Brain pericyte (primary cell): ENCODE data around the gene CDC42SE2.
"Not testable (repeated sequence)": the region's sequence is repeated elsewhere in the genome, so short reads cannot be mapped to it uniquely, and the experiment has no call there.

Experiments used
- DNase-seq: peaks from one replicate; pipeline ENCODE4 v3.0.0-alpha.2; 2012; ENCODE audit warnings: low read depth, low spot score

Gene CDC42SE2

GRCh38 chr5:131389096-131389868 is 125.4 kb downstream of the CDC42SE2 start:
- DNase-seq, result no peak

- DNase-seq, result no peak
These were observed 126.0 kb downstream of the CDC42SE2 start for GRCh38 chr5:131389869-131390265.

GRCh38 chr5:131392466-131393095 is 128.7 kb downstream of the CDC42SE2 start:
- no peak for DNase-seq

- no peak for DNase-seq
These were observed 129.7 kb downstream of the CDC42SE2 start for GRCh38 chr5:131393498-131393968.

- no peak for DNase-seq
These were observed 130.3 kb downstream of the CDC42SE2 start for GRCh38 chr5:131394128-131394527.

- DNase-seq, result no peak
These were observed 132.2 kb downstream of the CDC42SE2 start for GRCh38 chr5:131396015-131396414.

- DNase-seq, result no peak
These were observed 132.9 kb downstream of the CDC42SE2 start for GRCh38 chr5:131396630-131397273.

- DNase-seq, result not testable (repeated sequence)
These were observed 135.2 kb downstream of the CDC42SE2 start for GRCh38 chr5:131399007-131399406.

- DNase-seq, result no peak
These were observed 136.7 kb downstream of the CDC42SE2 start for GRCh38 chr5:131400585-131400984.

- DNase-seq, result no peak
These were observed 141.8 kb downstream of the CDC42SE2 start for GRCh38 chr5:131405674-131406073.

GRCh38 chr5:131406076-131406475 is 142.2 kb downstream of the CDC42SE2 start:
- no peak for DNase-seq

GRCh38 chr5:131406975-131407638 is 143.3 kb downstream of the CDC42SE2 start:
- DNase-seq, result no peak

GRCh38 chr5:131413605-131414559 is 150.0 kb downstream of the CDC42SE2 start:
- no peak for DNase-seq

GRCh38 chr5:131416729-131417128 is 152.9 kb downstream of the CDC42SE2 start:
- no peak for DNase-seq

GRCh38 chr5:131417240-131417869 is 153.5 kb downstream of the CDC42SE2 start:
- peak; percentile 32 for DNase-seq

- no peak for DNase-seq
These were observed 155.0 kb downstream of the CDC42SE2 start for GRCh38 chr5:131418846-131419245.

GRCh38 chr5:131419877-131420276 is 156.0 kb downstream of the CDC42SE2 start:
- no peak for DNase-seq

- DNase-seq, result no peak
These were observed 159.2 kb downstream of the CDC42SE2 start for GRCh38 chr5:131423056-131423455.

GRCh38 chr5:131426011-131426410 is 162.2 kb downstream of the CDC42SE2 start:
- no peak for DNase-seq

GRCh38 chr5:131430794-131431193 is 166.9 kb downstream of the CDC42SE2 start:
- no peak for DNase-seq
